Fibroblast of lung (primary cell): Measurements from ENCODE around the gene CYP19A1. TPM values are rescaled to one million over a fixed set of nuclear protein-coding genes. Genes with fewer than 3 reads are reported as not detected.

Experiments used
- DNase-seq, 2 donors: peaks; one replicate each; pipeline versions ENCODE4 v3.0.0 to v3.0.0-alpha.2; 2010; ENCODE audit warnings: low read depth in 2 of 2
- H2AFZ ChIP-seq: 2 replicates; pipeline ENCODE4 v1.5.1; 2012; ENCODE audit warnings: low read length, control low read depth, inconsistent platforms
- H3K27ac ChIP-seq: 2 replicates; pipeline ENCODE4 v1.5.1; 2011; ENCODE audit warnings: low read length, control low read depth; ENCODE audit not compliant: insufficient read depth
- H3K27me3 ChIP-seq: 2 replicates; pipeline ENCODE4 v1.5.1; 2011; ENCODE audit warnings: mild to moderate bottlenecking, low read length; ENCODE audit not compliant: control insufficient read depth, insufficient read depth
- H3K36me3 ChIP-seq: 2 replicates; pipeline ENCODE4 v1.5.1; 2011; ENCODE audit warnings: low read length; ENCODE audit not compliant: control insufficient read depth, insufficient read depth
- H3K4me1 ChIP-seq: 2 replicates; pipeline ENCODE4 v1.5.1; 2011; ENCODE audit warnings: low read length; ENCODE audit not compliant: control insufficient read depth, insufficient read depth; ENCODE audit errors: extremely low read depth
- H3K4me2 ChIP-seq: 2 replicates; pipeline ENCODE4 v1.5.1; 2011; ENCODE audit warnings: low read length, control low read depth; ENCODE audit not compliant: insufficient read depth; ENCODE audit errors: extremely low read depth
- H3K4me3 ChIP-seq, 4 experiments: fragments of 200-600 bp in 1 of 4; sonication (generic) in 1 of 4; replicated peaks in 1 of 4; 2 replicates each; pipeline ENCODE4 v1.5.1; 2011 to 2016; ENCODE audit warnings: low read length in 4 of 4, low read depth in 3 of 4, mild to moderate bottlenecking in 3 of 4, control low read depth in 2 of 4, inconsistent platforms in 1 of 4, mixed read lengths in 1 of 4; ENCODE audit not compliant: insufficient read depth in 1 of 4; ENCODE audit errors: control extremely low read depth in 1 of 4
- H3K79me2 ChIP-seq: 2 replicates; pipeline ENCODE4 v1.5.1; 2012; ENCODE audit warnings: mild to moderate bottlenecking, low read length, inconsistent platforms; ENCODE audit not compliant: control insufficient read depth, insufficient read depth
- H3K9ac ChIP-seq: 2 replicates; pipeline ENCODE4 v1.5.1; 2011; ENCODE audit warnings: mild to moderate bottlenecking, low read length, control low read depth; ENCODE audit not compliant: insufficient read depth
- H3K9me3 ChIP-seq: 2 replicates; pipeline ENCODE4 v1.5.1; 2012; ENCODE audit warnings: low read depth, low read length; ENCODE audit not compliant: control insufficient read depth, insufficient read depth
- H4K20me1 ChIP-seq: 2 replicates; pipeline ENCODE4 v1.5.1; 2011; ENCODE audit warnings: low read length; ENCODE audit not compliant: control insufficient read depth, insufficient read depth; ENCODE audit errors: extremely low read depth
- CTCF ChIP-seq, 2 donors: IDR thresholded peaks in 1 of 2; conservative IDR thresholded peaks in 1 of 2; 1 replicate in 1 of 2; 2 replicates in 1 of 2; pipeline ENCODE4 v1.5.1; 2011 to 2012; ENCODE audit warnings: low read length in 2 of 2, control low read depth in 1 of 2, inconsistent platforms in 1 of 2, low read depth in 1 of 2, mild to moderate bottlenecking in 1 of 2
- EZH2 ChIP-seq: IDR thresholded peaks from 2 replicates; pipeline ENCODE4 v1.5.1; 2012; ENCODE audit warnings: low read length, control low read depth, mild to moderate bottlenecking; ENCODE audit errors: missing control alignments
- polyA plus RNA-seq, 2 donors: library from polyadenylated mRNA; depleted of rRNA in 1 of 2; stranded (reverse) in 1 of 2; unstranded in 1 of 2; fragments of >200 nt; gene quantifications; 2 replicates each; pipeline ENCODE4 v1.2.1, GENCODE V29; 2011 to 2012; ENCODE audit warnings: missing spikeins in 1 of 2
- total RNA-seq: library from RNA; depleted of rRNA; stranded (reverse); fragments of >200 nt; gene quantifications from 2 replicates; pipeline ENCODE4 v1.2.1, GENCODE V29; 2014

CYP19A1 gene
- total and polyA plus RNA-seq, 2 donors (not counting 1 experiment from before 2014, with no cell fraction given), result 0.16 to 2.3 TPM

GRCh38 chr15:51355096-51355495, 16.7 kb upstream of the CYP19A1 start:
- H3K4me2 ChIP-seq, result no peak overlapping the region
- TF ChIP-seq EZH2 (no peak), CTCF (conservative IDR thresholded peaks at IDR 0.05 in 1 of 2, IDR thresholded peaks at IDR 0.05 in 1 of 2; ENCODE audit: low read depth in 1 of 2, low read length in 2 of 2) (no peak)

GRCh38 chr15:51353976-51354375, 15.6 kb upstream of the CYP19A1 start:
- Histone ChIP-seq H3K27me3 (no peaks in the 10 kb centered on the region), H3K9ac (no peak overlapping the region), H3K36me3 (no peaks in the 10 kb centered on the region), H4K20me1 (no peaks in the 10 kb centered on the region), H2AFZ (no peak overlapping the region), H3K4me2 (no peak overlapping the region), H3K27ac (no peak overlapping the region), H3K79me2 (no peaks in the 10 kb centered on the region), H3K4me1 (no peaks in the 10 kb centered on the region), H3K4me3 (no peak overlapping the region), H3K9me3 (no peaks in the 10 kb centered on the region)
- no peak for DNase-seq
- no peak for TF ChIP-seq EZH2
- no peak for TF ChIP-seq CTCF (conservative IDR thresholded peaks at IDR 0.05 in 1 of 2, IDR thresholded peaks at IDR 0.05 in 1 of 2; ENCODE audit: low read depth in 1 of 2, low read length in 2 of 2)

More at GRCh38 chr15:51355096-51355495, 16.7 kb upstream of the CYP19A1 start:
- H3K27ac ChIP-seq, result no peak overlapping the region
- no peak overlapping the region for H2AFZ ChIP-seq
- H3K79me2 ChIP-seq, result no peaks in the 10 kb centered on the region
- no peaks in the 10 kb centered on the region for H3K4me1 ChIP-seq
- no peaks in the 10 kb centered on the region for H3K36me3 ChIP-seq
- no peaks in the 10 kb centered on the region for H3K9me3 ChIP-seq
- DNase-seq, result no peak
- H3K27me3 ChIP-seq, result no peaks in the 10 kb centered on the region
- no peaks in the 10 kb centered on the region for H4K20me1 ChIP-seq
- H3K4me3 ChIP-seq, result no peak overlapping the region
- H3K9ac ChIP-seq, result no peak overlapping the region

GRCh38 chr15:51350723-51351122, 12.3 kb upstream of the CYP19A1 start:
- TF ChIP-seq CTCF (conservative IDR thresholded peaks at IDR 0.05 in 1 of 2, IDR thresholded peaks at IDR 0.05 in 1 of 2; ENCODE audit: low read depth in 1 of 2, low read length in 2 of 2) (no peak), EZH2 (no peak)

More at GRCh38 chr15:51350723-51351122, 12.3 kb upstream of the CYP19A1 start:
- no peak overlapping the region for H2AFZ ChIP-seq
- no peak overlapping the region for H3K4me3 ChIP-seq
- H3K27me3 ChIP-seq, result no peaks in the 10 kb centered on the region
- H3K79me2 ChIP-seq, result no peaks in the 10 kb centered on the region
- no peaks in the 10 kb centered on the region for H3K36me3 ChIP-seq
- DNase-seq, result no peak
- no peaks in the 10 kb centered on the region for H3K9me3 ChIP-seq
- no peaks in the 10 kb centered on the region for H3K4me1 ChIP-seq
- H4K20me1 ChIP-seq, result no peaks in the 10 kb centered on the region
- no peak overlapping the region for H3K27ac ChIP-seq
- no peak overlapping the region for H3K9ac ChIP-seq
- H3K4me2 ChIP-seq, result no peak overlapping the region
